Stimulated activated CD8-positive, alpha-beta memory T cell treated with anti-CD3 and anti-CD28 coated beads, Interleukin-15, amount 100 ng/mL, for 48 hours (primary cell): ENCODE measurements around the gene AUH.

Source experiments
- DNase-seq, 2 donors: peaks; one replicate each; pipeline ENCODE4 v3.0.0-alpha.2; 2020; ENCODE audit warnings: low read depth in 2 of 2

The AUH gene

GRCh38 chr9:91295357-91295756, 66.4 kb downstream of the AUH start:
- no peak for DNase-seq

GRCh38 chr9:91291866-91292265, 69.9 kb downstream of the AUH start:
- no peak for DNase-seq

DNA sequence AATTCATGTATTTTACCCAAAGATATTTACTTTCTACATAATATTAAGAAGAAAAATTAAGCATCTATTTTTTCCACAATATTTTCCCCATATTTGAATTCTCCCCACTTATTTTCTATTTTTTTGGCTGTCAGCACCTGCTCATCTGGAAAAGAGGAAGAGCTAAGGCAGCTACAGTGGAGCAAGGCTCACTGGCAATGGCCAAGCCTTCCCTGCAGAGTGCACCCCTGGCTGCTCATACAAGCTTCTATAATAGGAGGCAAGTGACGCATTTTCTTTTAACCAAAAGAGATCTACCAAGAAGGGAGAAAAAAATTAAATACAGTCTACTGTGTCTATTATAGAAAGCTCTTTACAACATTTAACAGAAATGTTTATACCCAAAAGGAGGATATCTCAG, 72.5 kb downstream of the AUH start:
- no peak for DNase-seq

DNA sequence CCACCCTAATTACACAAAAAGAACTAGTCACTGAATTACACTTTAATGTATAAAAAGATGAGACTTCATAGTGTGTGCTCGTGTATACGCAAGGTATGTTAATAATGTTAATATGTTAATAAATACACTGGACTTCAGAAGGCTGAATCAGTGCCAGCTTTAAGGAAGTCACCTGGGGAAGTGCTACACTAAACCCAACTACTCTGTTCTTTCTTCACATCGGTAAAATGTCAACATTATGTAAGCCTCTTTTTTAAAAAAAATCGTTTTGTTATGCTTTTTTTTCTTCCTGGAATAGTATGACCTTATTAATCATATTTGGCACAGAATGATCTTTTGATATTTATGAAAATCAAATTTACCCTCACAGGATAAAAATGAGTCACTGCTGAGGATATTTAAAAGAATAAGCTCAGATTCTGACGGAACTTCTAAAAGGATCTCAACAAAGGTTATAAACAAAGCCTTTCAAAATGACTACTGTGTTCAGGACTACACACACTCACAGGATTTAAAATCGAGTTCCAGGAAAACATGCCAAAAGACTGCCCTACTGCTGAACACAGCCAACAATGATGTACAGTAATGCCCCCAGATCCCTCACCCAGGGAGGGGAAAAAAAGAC, 75.9 kb downstream of the AUH start:
- no peak for DNase-seq

DNA sequence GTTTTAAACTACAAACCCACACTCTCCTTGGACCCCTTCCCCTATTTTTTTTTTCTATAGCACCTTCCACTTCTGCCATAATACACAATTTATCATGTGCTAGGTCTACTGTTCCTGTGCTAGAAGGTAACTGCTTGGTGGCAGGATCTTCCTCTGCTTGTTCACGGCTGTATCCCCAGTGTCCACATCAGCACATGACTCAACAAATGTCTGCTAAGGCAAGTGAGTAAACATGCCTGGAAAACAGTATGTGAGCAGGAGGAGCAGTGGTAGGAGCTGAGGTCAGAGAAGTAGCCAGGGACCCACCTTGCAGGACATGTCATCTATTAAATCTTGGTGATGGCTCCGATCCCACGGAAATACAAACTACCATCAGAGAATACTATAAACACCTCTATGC, 79.4 kb downstream of the AUH start:
- DNase-seq = no peak

- no peak for DNase-seq
Measured at GRCh38 chr9:91279296-91280204, 82.2 kb downstream of the AUH start.

- DNase-seq = no peak
Measured at GRCh38 chr9:91276513-91276912, 85.2 kb downstream of the AUH start.

- DNase-seq = no peak
Measured at GRCh38 chr9:91275655-91276054, 86.1 kb downstream of the AUH start.

GRCh38 chr9:91274949-91275492, 86.7 kb downstream of the AUH start:
- DNase-seq = no peak

- no peak for DNase-seq
Measured at GRCh38 chr9:91273853-91274552, 87.7 kb downstream of the AUH start.

DNA sequence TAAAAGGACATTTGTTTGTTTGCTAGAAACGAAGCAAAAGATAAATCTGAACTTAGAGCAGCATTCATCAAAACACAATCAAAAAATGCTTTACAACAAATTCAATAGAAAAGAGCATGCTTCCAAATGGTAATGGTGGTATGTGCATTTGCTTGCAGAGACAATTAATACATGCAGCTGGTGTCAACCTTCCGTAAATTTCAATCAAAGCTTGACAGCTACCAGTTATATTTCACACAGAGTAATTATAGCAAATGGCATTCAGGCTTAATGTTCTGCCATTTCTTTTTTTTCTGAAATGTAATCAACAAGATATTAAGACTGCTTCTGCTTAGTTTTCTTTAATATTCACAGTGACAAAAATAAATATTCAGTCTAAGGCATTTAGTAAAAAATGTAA, 90.6 kb downstream of the AUH start:
- DNase-seq = no peak

GRCh38 chr9:91269907-91270491, 91.7 kb downstream of the AUH start:
- DNase-seq = no peak

- DNase-seq = no peak
Measured at GRCh38 chr9:91266448-91266847, 95.3 kb downstream of the AUH start.

GRCh38 chr9:91265514-91265913, 96.2 kb downstream of the AUH start:
- DNase-seq = no peak

DNA sequence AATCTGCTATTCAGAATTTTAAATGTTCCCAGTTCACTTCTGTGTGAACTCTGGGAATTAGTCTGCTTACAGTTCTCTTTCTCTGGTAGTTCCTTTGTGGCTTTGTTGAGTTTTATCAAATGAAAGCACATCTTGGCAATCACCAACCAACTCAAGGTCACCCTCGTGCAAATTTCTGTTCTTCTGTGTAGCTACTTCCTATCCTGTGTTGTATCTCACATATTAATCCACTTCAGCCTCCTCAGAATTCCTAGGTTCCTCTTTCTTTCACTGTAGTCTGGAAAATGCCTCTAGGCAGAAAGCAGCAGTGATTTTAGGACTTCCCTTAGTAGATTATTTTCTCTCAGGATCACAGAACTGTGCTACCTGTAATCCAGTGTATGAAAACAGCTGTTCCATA, 100.3 kb downstream of the AUH start:
- no peak for DNase-seq

DNA sequence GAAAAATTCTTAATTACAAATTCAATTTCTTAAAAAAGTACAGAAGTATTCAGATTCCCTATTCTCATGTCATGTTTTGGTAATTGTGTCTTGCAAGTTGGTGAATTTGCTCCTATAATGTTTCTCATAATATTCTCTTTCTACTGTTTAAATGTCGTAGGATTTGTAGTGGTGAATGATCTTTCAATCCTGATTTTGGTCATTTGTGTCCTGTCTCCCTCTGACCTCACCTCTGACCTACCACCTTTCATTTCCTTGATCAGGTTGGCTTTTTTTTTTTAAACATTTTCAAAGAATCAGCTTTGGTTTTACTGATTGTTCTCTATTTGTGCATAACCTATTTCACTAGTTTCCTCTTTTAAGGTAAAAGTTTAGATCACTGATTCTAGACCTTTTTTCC, 102.6 kb downstream of the AUH start:
- no peak for DNase-seq

GRCh38 chr9:91258451-91258850, 103.3 kb downstream of the AUH start:
- DNase-seq = no peak

DNA sequence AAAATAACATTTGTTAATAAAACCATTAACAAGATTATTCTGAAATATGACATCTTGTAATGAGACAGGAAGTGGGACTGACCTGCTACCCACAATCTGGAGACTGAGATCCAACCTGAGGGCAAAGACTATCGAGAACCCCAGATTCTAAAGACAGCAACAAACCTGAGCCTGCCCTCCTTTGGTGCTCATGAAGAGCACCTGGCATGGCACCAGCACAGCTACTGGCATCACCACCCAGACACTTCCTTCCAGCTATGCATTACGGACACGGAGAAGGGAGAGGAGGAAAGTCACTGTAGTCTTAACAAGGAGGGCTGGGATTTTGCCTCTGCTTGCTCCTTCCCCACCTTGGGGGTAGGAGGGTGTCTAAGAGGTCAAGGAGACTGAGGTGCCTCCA, 105.5 kb downstream of the AUH start:
- DNase-seq = no peak

DNA sequence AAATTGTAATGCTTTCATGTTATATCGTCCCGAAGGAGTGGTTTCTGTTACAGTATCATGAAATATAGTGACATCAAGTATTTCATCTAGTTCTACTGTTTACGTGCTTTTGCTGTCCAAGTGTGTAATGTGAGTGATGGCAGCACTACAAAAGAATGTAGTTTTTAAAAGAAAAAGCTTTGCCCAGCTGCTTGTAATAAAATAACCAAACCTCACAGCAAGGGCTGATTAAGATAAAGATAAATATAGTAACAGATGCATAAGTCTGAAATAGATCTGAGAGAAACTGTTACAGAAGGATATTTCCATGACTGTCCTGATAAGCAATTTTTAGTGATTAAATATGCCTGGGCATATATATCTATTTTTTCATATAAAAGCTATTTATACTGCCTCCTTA, 106.4 kb downstream of the AUH start:
- no peak for DNase-seq

DNA sequence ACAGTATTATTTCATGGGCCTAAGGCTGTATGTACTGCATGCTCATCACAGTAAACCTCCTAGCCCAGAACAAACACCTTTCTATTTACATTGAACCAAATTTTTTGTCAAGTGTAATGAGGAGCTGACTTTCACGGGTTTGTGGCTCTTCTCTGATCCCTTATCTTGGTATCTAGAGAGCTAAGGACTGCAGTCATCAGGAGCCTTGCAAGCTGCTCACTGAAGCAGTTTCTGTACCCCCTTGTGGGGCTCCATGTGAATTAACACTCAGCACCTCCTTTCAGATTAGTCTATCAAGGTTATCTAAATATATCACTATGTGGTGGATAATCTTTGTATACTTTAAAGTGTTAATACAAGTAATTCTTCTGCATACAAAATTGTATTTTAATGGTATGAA, 108.2 kb downstream of the AUH start:
- peak in 1 of 2 donors; percentile 15 for DNase-seq

DNA sequence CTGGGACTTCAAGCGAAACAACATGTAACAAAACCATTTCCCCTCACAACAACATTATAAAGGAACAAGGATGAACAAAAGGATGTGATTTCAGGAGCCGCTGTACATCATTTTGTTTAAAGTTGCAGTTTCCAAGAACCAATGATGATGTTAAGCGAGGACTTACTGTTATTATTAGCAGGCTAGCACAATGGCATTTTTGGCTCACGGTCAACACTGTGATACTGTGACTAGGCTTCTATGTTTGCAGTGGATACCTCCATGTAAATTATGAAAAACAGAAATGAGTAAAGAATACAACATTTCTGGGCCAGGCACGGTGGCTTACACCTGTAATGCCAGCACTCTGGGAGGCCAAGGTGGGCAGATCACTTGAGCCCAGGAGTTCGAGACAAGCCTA, 113.0 kb downstream of the AUH start:
- no peak for DNase-seq

GRCh38 chr9:91247278-91247677, 114.4 kb downstream of the AUH start:
- DNase-seq = no peak
